NOMO-1 treated with dmso at 0.1 percent for 144 hours (cell line): ENCODE data around the gene ARHGEF11.

ENCODE experiments used
- DNase-seq: peaks from one replicate; lab custom pipeline; 2025; ENCODE audit not compliant: unreplicated experiment; lab: John Stamatoyannopoulos, UW

ARHGEF11 gene

GRCh38 chr1:156912861-156913808 lies 132.4 kb downstream of the ARHGEF11 start:
- no peak for DNase-seq

GRCh38 chr1:156912310-156912709 lies 133.2 kb downstream of the ARHGEF11 start:
- DNase-seq, result no peak

GRCh38 chr1:156911577-156912298 lies 133.8 kb downstream of the ARHGEF11 start:
- peak; percentile 42 for DNase-seq

GRCh38 chr1:156910309-156910782 lies 135.2 kb downstream of the ARHGEF11 start:
- DNase-seq, result no peak

GRCh38 chr1:156909671-156910070 lies 135.9 kb downstream of the ARHGEF11 start:
- no peak for DNase-seq

GRCh38 chr1:156908955-156909354 lies 136.6 kb downstream of the ARHGEF11 start:
- no peak for DNase-seq

GRCh38 chr1:156908541-156908940 lies 137.0 kb downstream of the ARHGEF11 start:
- no peak for DNase-seq

- no peak for DNase-seq
These were observed 139.2 kb downstream of the ARHGEF11 start for GRCh38 chr1:156906206-156906906.

- no peak for DNase-seq
These were observed 139.9 kb downstream of the ARHGEF11 start for GRCh38 chr1:156905651-156906050.

- DNase-seq, result no peak
These were observed 140.4 kb downstream of the ARHGEF11 start for GRCh38 chr1:156905176-156905575.

- no peak for DNase-seq
These were observed 141.2 kb downstream of the ARHGEF11 start for GRCh38 chr1:156904187-156904959.

GRCh38 chr1:156903328-156904091 lies 142.0 kb downstream of the ARHGEF11 start:
- no peak for DNase-seq

GRCh38 chr1:156901966-156902915 lies 143.3 kb downstream of the ARHGEF11 start:
- DNase-seq, result no peak

GRCh38 chr1:156901590-156901900 lies 144.0 kb downstream of the ARHGEF11 start:
- DNase-seq, result no peak

GRCh38 chr1:156900896-156901589 lies 144.5 kb downstream of the ARHGEF11 start:
- no peak for DNase-seq

GRCh38 chr1:156899956-156900718 lies 145.4 kb downstream of the ARHGEF11 start:
- DNase-seq, result no peak

- DNase-seq, result no peak
These were observed 146.4 kb downstream of the ARHGEF11 start for GRCh38 chr1:156898971-156899664.
